ENCODE results near the gene GPBP1L1. TPM values are rescaled to one million over a fixed set of nuclear protein-coding genes. Genes with fewer than 3 reads are reported as not detected.

GPBP1L1 gene
- polyA plus RNA-seq, 3 donors from 2014 or later = 76.5 to 120 (median 78.4) TPM

DNA sequence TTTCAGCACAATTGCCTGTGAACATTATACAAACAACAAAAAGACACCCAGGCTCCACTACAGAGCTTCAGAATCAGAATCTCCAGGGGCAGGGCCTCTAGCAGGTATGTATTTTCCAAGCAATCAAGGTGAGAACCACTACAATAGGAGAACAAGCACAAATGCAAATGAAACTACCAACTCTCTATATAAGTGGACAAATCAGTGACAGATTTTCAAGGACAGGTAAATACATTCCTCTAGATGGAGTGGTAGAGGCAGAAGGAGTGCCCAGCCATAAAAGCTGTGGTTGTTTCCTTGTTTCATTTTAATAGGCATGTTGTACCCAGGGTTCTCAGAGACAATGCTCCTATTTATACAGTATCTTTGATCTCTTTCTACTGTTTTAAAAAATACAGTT, 42.4 kb downstream of the GPBP1L1 start:
- H3K9me3 Mint-ChIP-seq = no peaks in the 10 kb centered on the region
- no peaks in the 10 kb centered on the region for H3K27me3 Mint-ChIP-seq (ENCODE audit: low read depth in 3 of 3)
- H3K27ac Mint-ChIP-seq = peak overlapping the region in 3 of 6 donors; percentile 18 to 40 (median 31)
- peaks cover 6 to 15% (median 13%) of the 10 kb centered on the region in 3 donors for H3K36me3 Mint-ChIP-seq
- no peak for DNase-seq
- peaks cover 0 to 12% of the 10 kb centered on the region in 2 donors for H3K4me1 Mint-ChIP-seq
- no peak overlapping the region for H3K4me3 Mint-ChIP-seq

DNA sequence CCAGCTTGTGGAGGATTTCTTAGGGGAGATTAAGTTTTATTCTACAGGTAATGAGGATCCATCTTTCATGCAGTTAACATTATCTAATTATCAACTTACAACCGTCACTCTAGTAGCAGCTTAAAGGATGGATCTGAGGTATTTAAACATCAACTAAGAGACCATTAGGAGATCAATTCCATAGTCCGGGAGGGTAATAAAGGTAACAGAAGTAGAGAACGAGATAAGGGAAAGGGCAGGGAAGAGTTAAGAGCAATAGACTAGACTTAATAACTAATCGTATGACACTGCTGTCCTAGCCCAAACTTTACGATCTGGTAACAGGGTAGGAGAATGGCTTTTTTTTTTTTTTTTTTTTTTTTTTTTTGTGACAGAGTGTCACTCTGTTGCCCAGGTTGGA, 43.0 kb downstream of the GPBP1L1 start:
- H3K9me3 Mint-ChIP-seq = no peaks in the 10 kb centered on the region
- H3K4me3 Mint-ChIP-seq = no peak overlapping the region
- H3K27ac Mint-ChIP-seq = peak overlapping the region in 3 of 6 donors; percentile 9 to 25 (median 17)
- no peaks in the 10 kb centered on the region for H3K27me3 Mint-ChIP-seq (ENCODE audit: low read depth in 3 of 3)
- H3K36me3 Mint-ChIP-seq = peaks cover 6 to 13% (median 13%) of the 10 kb centered on the region in 3 donors
- peaks cover 0 to 12% of the 10 kb centered on the region in 2 donors for H3K4me1 Mint-ChIP-seq
- DNase-seq = no peak

DNA sequence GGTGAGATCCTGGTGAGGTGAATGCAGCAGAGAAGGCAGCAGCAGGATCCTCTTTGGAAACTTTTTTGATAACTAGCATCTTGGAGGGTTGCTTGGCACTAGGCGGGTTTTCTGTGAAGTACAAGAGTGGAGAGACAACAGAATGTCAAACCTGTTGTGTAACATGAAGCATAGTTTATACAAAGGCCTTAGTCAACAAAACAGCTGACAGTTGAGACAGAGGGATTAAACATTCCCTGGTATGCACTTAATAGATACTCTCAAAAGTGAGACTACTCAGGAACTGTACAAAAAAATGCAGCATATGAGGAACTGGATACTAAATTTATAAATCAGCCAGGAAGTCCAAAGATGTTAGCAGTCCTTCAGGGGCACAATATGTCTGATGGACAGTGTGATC, 46.0 kb downstream of the GPBP1L1 start:
- Mint-ChIP-seq H3K9me3 (no peaks in the 10 kb centered on the region), H3K27me3 (ENCODE audit: low read depth in 3 of 3) (no peaks in the 10 kb centered on the region), H3K4me3 (no peak overlapping the region), H3K27ac (peak overlapping the region in 2 of 6 donors; percentile 41 to 52), H3K36me3 (peaks cover 6 to 13% (median 11%) of the 10 kb centered on the region in 3 donors), H3K4me1 (peaks cover 0 to 6% of the 10 kb centered on the region in 2 donors)
- no peak for DNase-seq

DNA sequence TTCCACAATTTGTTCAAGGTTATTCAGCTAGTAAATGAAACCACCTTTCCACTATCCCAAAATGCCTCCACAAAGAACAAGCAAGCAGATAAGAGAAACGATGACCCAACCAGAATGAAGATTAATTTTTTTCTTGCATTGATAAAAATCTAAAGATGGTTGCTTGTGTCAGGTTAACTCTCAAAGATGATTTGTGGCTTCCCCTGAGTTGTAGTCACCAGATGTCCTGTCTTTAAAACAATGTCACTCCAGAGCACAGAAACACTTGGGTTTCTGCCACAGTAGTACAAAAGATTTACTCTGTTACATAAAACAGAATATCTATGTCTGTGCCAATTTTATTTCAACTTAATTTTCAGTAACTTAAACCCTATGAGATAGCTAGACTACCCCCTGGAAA, 51.1 kb downstream of the GPBP1L1 start:
- no peaks in the 10 kb centered on the region for H3K4me1 Mint-ChIP-seq

DNA sequence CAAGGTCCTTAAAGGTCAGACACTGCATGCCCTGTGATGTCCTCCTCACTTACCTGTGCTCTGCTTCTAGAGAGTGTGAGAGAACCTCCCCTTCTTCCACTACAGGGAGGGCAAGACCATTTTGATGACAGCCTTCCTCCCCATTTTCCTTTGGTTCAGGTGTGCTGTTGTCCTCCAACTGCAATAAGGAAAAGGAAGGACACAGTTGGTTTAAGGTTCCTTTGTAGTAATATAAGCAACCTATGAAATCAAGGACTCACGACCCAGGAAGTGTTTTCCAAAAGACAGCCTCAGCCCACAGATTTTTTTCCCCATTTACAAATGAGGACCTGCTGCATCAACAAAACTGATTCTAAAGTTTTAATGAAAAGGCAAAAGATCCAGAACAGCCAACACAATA, 55.9 kb downstream of the GPBP1L1 start:
- H3K9me3 Mint-ChIP-seq = no peaks in the 10 kb centered on the region
- H3K36me3 Mint-ChIP-seq = peaks cover 9 to 44% (median 24%) of the 10 kb centered on the region in 3 donors
- no peak overlapping the region for H3K4me3 Mint-ChIP-seq
- DNase-seq = no peak
- H3K4me1 Mint-ChIP-seq = no peaks in the 10 kb centered on the region
- peak overlapping the region in 3 of 6 donors; percentile 12 to 30 (median 21) for H3K27ac Mint-ChIP-seq
- peaks cover 0 to 2% (median under 1%) of the 10 kb centered on the region in 3 donors for H3K27me3 Mint-ChIP-seq (ENCODE audit: low read depth in 3 of 3)

More for the DNA sequence above, 51.1 kb downstream of the GPBP1L1 start:
- H3K4me3 Mint-ChIP-seq = no peak overlapping the region
- no peaks in the 10 kb centered on the region for H3K9me3 Mint-ChIP-seq
- DNase-seq = no peak
- H3K36me3 Mint-ChIP-seq = peaks cover 6 to 24% (median 13%) of the 10 kb centered on the region in 3 donors
- no peaks in the 10 kb centered on the region for H3K27me3 Mint-ChIP-seq (ENCODE audit: low read depth in 3 of 3)
- peak overlapping the region in 1 of 6 donors; percentile 24 for H3K27ac Mint-ChIP-seq

DNA sequence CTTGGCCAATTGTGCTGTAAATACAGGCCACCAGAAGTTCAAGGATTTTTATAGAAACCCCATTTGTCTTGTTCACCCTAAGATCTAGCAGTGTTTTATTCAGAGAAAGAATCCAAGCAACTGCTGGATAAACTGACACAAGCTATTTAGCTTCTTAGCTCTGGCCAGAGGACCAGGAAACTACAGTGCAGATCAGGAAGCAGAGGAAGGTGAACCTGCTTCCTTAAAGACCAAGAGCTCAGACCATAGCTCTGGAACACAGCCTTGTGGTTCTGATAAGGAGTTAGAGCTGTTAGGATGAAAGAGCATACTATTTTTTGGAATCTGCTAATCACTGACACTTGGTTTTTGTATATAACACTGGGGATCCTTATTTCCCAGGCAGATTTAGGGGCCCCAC, 57.3 kb downstream of the GPBP1L1 start:
- Mint-ChIP-seq H3K27ac (no peak overlapping the region), H3K4me1 (no peaks in the 10 kb centered on the region), H3K4me3 (no peak overlapping the region), H3K36me3 (peaks cover 9 to 48% (median 28%) of the 10 kb centered on the region in 3 donors), H3K27me3 (ENCODE audit: low read depth in 3 of 3) (peaks cover 0 to 3% (median 2%) of the 10 kb centered on the region in 3 donors), H3K9me3 (no peaks in the 10 kb centered on the region)
- DNase-seq = no peak

DNA sequence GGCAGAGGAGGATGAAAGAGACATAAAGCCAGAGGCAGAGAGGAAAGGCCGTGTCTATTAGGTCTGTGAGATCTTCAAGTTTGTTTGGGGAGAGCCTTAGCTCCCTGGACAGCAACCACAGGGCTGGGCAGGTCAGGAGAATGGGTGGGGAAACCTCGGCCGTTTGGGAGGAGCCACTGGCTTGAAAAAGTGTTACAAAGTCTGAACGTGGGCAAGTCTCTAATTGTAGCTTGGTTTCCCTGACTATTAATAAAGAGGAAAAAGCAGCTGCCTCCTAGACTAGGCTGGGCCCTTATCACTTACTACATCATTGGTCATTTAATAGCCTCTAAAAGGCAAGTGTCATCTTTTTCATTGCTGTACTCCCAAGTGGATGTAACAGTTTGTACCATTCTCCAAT, 62.4 kb downstream of the GPBP1L1 start, which contains the start of gene CCDC17:
Gene CCDC17 (minus strand): TSS at position 83 of the 400 bp plus-strand sequence. CDS start 145 bp downstream, outside the sequence.
- DNase-seq = no peak
- no peak within 1 kb of the TSS for H3K4me3 Mint-ChIP-seq
- H3K36me3 Mint-ChIP-seq = peaks cover 5 to 25% (median 18%) of the 10 kb centered on the region in 3 donors
- peak within 1 kb of the TSS in 3 of 6 donors; percentile 40 to 67 (median 46) for H3K27ac Mint-ChIP-seq
- H3K9me3 Mint-ChIP-seq = no peaks in the 10 kb centered on the region
- H3K4me1 Mint-ChIP-seq = no peaks in the 10 kb centered on the region
- peaks cover 0 to 6% (median 2%) of the 10 kb centered on the region in 3 donors for H3K27me3 Mint-ChIP-seq (ENCODE audit: low read depth in 3 of 3)

DNA sequence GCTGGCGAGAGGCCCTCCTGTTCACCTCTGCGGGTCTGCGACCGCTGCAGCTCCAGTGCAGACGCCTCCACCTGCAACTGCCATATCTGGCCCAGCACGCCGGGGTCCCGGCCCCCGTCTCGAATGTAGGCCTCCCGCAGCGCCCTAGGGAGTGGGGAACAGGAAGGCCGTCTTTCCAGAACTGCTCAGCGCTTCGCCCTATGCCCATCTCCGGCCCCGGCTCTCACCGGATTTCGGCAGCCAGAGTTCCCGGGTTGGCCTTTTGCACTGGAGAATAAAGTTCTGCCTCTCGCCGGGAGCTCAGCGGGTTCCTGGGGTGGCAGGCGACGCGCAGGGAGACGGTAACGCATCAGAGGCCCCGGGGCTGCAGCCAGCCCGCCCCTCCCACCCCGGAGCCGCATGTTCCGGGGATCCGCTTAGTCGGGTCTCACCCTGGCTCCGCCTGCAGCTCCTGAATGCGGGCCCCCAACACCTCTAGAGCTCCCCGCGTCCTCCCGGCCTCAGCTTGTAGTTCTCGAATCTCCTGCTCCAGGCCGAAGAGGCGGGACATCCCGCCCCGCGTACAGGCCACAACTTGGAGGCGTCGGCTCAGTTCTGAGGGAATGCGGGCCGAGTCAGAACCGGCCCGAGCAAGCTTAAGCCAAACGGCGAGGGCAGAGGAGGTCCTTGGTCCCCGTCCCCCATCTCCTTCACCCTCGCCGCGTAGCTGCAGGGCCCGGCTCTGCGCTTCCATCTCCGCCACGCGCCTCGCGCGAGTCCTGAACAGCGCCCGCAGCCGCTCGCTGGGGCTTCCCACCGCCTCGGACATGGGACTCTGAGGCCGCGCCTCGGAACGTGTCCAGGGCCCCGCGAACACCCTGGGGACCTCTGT, 63.6 kb downstream of the GPBP1L1 start:
- Mint-ChIP-seq H3K27me3 (ENCODE audit: low read depth in 3 of 3) (peaks cover 0 to 6% (median 2%) of the 10 kb centered on the region in 3 donors), H3K27ac (no peak overlapping the region), H3K36me3 (peaks cover 0 to 16% (median 15%) of the 10 kb centered on the region in 3 donors), H3K4me3 (no peak overlapping the region), H3K4me1 (no peaks in the 10 kb centered on the region), H3K9me3 (no peaks in the 10 kb centered on the region)
- no peak for DNase-seq

DNA sequence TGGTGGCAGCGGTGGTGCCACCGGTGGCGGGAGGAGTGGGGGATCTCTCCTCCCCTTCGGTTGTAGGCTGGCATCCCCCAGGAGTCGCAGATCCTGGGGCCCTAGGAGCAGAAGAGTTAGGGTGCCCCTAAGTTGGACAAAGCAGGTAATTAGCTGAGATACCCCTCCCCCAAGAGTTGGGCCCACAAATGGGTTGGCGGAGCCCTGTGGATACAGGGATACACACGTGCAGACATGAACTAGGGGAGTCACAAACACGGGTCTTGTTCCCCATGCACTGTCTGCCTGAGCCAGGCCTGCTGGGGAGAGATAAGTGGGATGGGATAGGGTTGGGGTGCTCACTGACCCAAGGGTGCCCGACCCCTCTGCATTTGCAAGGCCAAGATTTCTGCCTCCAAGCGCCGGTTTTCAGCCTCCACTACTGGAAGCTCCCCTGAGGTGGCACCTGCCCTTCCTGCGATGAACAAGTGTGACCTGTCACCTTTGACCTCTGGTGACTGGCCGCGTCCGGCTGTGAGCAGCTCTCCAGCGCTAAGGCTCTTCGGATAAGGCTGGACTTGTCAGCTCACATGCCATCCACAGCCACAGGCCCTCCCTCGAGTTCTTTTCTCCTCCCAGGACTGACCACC, 64.3 kb downstream of the GPBP1L1 start:
- Mint-ChIP-seq H3K4me1 (no peaks in the 10 kb centered on the region), H3K36me3 (peaks cover 0 to 16% (median 12%) of the 10 kb centered on the region in 3 donors), H3K9me3 (no peaks in the 10 kb centered on the region), H3K4me3 (no peak overlapping the region), H3K27ac (peak overlapping the region in 1 of 6 donors; percentile 64), H3K27me3 (ENCODE audit: low read depth in 3 of 3) (peaks cover 0 to 6% (median 4%) of the 10 kb centered on the region in 3 donors)
- no peak for DNase-seq

DNA sequence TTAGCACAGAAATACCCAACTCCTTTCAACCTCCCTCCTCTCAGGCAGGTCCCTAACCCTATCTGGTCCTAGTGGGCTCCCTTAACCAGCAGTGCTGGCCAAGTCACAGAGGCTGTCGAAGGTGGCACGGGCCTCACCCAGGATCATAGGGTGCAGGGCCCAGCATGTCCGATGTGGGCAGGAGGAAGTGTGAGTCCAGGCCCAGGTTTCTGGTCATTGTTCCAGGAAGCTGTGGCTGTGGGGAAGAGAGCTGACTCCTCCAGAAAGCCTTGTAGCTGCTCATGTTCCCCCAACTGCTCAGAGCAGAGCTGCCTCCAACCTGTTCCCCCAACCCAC, 64.9 kb downstream of the GPBP1L1 start:
- no peak for DNase-seq
- H3K4me1 Mint-ChIP-seq = no peaks in the 10 kb centered on the region
- H3K27me3 Mint-ChIP-seq (ENCODE audit: low read depth in 3 of 3) = peaks cover 0 to 5% (median 4%) of the 10 kb centered on the region in 3 donors
- peak overlapping the region in 2 of 6 donors; percentile 46 to 64 for H3K27ac Mint-ChIP-seq
- no peaks in the 10 kb centered on the region for H3K9me3 Mint-ChIP-seq
- H3K36me3 Mint-ChIP-seq = peaks cover 2 to 17% (median 12%) of the 10 kb centered on the region in 3 donors
- no peak overlapping the region for H3K4me3 Mint-ChIP-seq

DNA sequence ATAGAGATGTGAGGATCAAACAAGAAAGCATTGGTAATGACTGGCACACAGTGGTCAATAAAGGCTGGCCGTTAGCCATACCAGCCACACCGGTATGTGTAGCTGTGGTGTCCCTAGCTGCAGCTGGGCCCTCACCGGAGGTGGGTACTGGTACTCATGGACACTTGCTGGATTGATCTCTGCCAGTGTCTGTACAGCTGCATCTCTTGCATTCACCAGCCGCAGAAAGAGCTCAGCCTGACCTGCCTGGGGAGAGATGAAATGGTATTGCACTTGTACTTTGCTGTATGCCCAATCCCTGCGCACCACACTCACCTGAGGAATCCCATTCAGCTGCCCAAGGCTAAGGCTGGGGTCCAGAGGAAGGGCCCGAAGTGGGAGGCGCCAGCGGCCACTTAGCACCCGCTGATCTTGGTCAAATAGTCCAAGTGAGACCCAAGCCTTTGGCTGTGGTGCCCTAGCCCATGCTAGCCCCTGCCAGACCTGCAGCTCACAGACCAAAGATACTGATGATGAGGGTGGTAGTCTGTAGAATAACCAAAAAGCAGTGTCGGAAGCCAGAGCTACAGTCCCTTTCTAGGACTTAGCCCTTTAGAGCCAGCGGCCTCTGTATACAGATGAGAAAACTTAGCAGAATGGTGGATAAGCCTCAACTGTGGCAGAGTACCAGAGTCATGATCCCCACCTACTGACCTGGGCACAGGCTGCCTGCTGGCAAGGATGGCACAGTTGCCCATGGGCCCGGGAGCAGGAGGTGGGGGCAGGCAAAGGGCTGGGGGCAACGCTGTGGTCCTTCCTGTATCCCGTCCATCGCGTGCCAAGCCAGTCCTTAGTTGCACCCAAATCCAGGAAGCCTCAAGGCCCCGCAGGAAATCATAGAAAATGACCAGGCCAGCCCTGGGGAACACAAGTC, 65.5 kb downstream of the GPBP1L1 start:
- Mint-ChIP-seq H3K4me1 (no peaks in the 10 kb centered on the region), H3K27me3 (ENCODE audit: low read depth in 3 of 3) (peaks cover 0 to 5% (median 4%) of the 10 kb centered on the region in 3 donors), H3K9me3 (no peaks in the 10 kb centered on the region), H3K27ac (peak overlapping the region in 5 of 6 donors; percentile 22 to 70 (median 45)), H3K36me3 (peaks cover 8 to 23% (median 15%) of the 10 kb centered on the region in 3 donors), H3K4me3 (no peak overlapping the region)
- no peak for DNase-seq

DNA sequence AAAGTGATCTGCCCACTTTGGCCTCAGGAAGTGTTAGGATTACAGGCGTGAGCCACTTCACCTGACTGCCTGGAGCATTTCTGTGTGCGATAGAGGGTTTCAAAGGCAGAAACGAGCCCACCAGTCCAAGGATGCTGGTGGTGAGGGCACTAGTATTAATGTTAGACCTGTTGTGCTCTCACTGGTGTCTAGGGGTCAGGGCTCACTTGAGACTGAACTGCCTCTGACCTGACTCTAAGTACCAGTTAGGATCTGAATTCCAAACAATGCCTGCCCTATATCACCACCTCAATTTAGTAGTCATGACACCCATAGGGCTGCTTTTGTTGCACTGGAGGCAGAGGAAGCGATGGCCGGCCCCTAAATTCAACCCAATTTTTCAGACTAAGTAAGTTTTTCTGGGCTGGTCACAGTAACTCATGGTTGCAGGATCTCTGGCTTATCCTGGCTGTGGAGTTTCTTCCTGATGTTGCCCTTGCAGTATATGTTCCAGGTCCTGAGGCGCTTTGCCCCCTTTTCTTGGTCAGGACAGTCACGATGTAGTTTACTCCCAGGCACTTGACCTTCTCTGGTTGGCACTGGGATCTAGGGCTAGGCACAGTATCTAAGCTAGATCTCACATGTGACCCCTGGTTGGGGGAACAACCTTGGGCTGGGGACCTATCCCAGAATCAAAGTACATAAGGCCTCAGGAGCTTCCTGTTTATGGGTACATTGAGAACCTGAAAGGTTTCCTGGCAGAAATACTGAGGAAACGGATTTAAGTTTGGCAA, 67.0 kb downstream of the GPBP1L1 start:
- Mint-ChIP-seq H3K4me3 (no peak overlapping the region), H3K27ac (peak overlapping the region in 3 of 6 donors; percentile 36 to 73 (median 70)), H3K9me3 (no peaks in the 10 kb centered on the region), H3K36me3 (peaks cover 13 to 30% (median 20%) of the 10 kb centered on the region in 3 donors), H3K4me1 (no peaks in the 10 kb centered on the region), H3K27me3 (ENCODE audit: low read depth in 3 of 3) (peaks cover 0 to 5% (median 4%) of the 10 kb centered on the region in 3 donors)
- DNase-seq = no peak

Measured in immature natural killer cell (primary cell).